B cell (primary cell): ENCODE data around the gene NPHP4. TPM values are rescaled to one million over a fixed set of nuclear protein-coding genes. Genes with fewer than 3 reads are reported as not detected.

Source experiments
- ATAC-seq: fragments of 200-7000 bp; cut with Tn5 transposase; one replicate; pipeline ENCODE4 v1.10.0; 2021; ENCODE audit warnings: low read depth, mild to moderate bottlenecking, moderate number of reproducible peaks, moderate library complexity
- CTCF ChIA-PET: fragments of 350-600 bp; sonication (Branson Sonifier 250); formaldehyde crosslinking; loops from one replicate; lab custom pipeline; 2021; ENCODE audit warnings: antibody characterized with exemption, inconsistent platforms; lab: Charles Lee
- POLR2A ChIA-PET: fragments of 350-600 bp; sonication (Branson Sonifier 250); formaldehyde crosslinking; loops from one replicate; lab custom pipeline; 2021; ENCODE audit warnings: antibody characterized with exemption; lab: Charles Lee
- DNase-seq: peaks from one replicate; pipeline ENCODE4 v3.0.0; 2013
- H2AFZ ChIP-seq: 2 replicates; pipeline ENCODE4 v1.6.1; 2012; ENCODE audit warnings: mild to moderate bottlenecking, low read depth, low read length; ENCODE audit not compliant: insufficient read depth, poor library complexity, severe bottlenecking
- H3K27ac ChIP-seq, 2 donors: 1 replicate in 1 of 2; 2 replicates in 1 of 2; pipeline ENCODE4 v1.5.1; 2012 to 2013; ENCODE audit warnings: low read length in 2 of 2, mild to moderate bottlenecking in 2 of 2, moderate library complexity in 1 of 2
- H3K27me3 ChIP-seq, 4 experiments: fragments of 200-600 bp in 1 of 4; sonication (generic) in 1 of 4; replicated peaks in 1 of 4; 1 replicate in 2 of 4; 2 replicates in 2 of 4; pipeline versions ENCODE4 v1.6.1 to v1.7.0; 2013 to 2016; ENCODE audit warnings: low read length in 3 of 4, mild to moderate bottlenecking in 2 of 4, mixed read lengths in 1 of 4, moderate library complexity in 1 of 4; ENCODE audit not compliant: insufficient read depth in 4 of 4, control insufficient read depth in 3 of 4; ENCODE audit errors: control extremely low read depth in 1 of 4
- H3K36me3 ChIP-seq, 2 experiments: replicated peaks in 1 of 2; 1 replicate in 1 of 2; 2 replicates in 1 of 2; pipeline versions ENCODE4 v1.6.1 to v1.7.1; 2013; ENCODE audit warnings: low read length in 1 of 2; ENCODE audit not compliant: insufficient read depth in 2 of 2, control insufficient read depth in 1 of 2; ENCODE audit errors: control extremely low read depth in 1 of 2, extremely low read depth in 1 of 2
- H3K4me1 ChIP-seq, 2 donors: fragments of 200-600 bp in 1 of 2; sonication (generic) in 1 of 2; 1 replicate in 1 of 2; 2 replicates in 1 of 2; pipeline versions ENCODE4 v1.5.1 to v1.6.1; 2013 to 2017; ENCODE audit warnings: low read length in 2 of 2; ENCODE audit not compliant: control insufficient read depth in 2 of 2, insufficient read depth in 2 of 2
- H3K4me2 ChIP-seq: replicated peaks from 2 replicates; pipeline ENCODE3; 2012; ENCODE audit warnings: mild to moderate bottlenecking, low read depth, low read length; ENCODE audit not compliant: poor library complexity, severe bottlenecking
- H3K4me3 ChIP-seq, 5 experiments: fragments of 200-600 bp in 1 of 5; sonication (generic) in 1 of 5; 1 replicate in 3 of 5; 2 replicates in 2 of 5; pipeline versions ENCODE4 v1.5.1 to v1.7.0; 2011 to 2016; ENCODE audit warnings: low read length in 4 of 5, mild to moderate bottlenecking in 4 of 5, low read depth in 2 of 5, control low read depth in 1 of 5, moderate library complexity in 1 of 5; ENCODE audit not compliant: insufficient read depth in 1 of 5; ENCODE audit errors: control extremely low read depth in 1 of 5, extremely low read depth in 1 of 5
- H3K79me2 ChIP-seq: fragments of 200-600 bp; sonication (generic); one replicate; pipeline ENCODE4 v1.6.0; 2016; ENCODE audit warnings: low read length; ENCODE audit not compliant: control insufficient read depth, insufficient read depth
- H3K9ac ChIP-seq: fragments of 200-600 bp; sonication (generic); 2 replicates; pipeline ENCODE4 v1.6.1; 2017; ENCODE audit warnings: mild to moderate bottlenecking, low read length, moderate library complexity
- H3K9me3 ChIP-seq, 3 donors: one replicate each; pipeline versions ENCODE4 v1.6.1 to v1.7.1; 2013; ENCODE audit warnings: low read length in 2 of 3; ENCODE audit not compliant: control insufficient read depth in 2 of 3, insufficient read depth in 1 of 3; ENCODE audit errors: control extremely low read depth in 1 of 3
- H4K20me1 ChIP-seq: 2 replicates; pipeline ENCODE4 v1.6.0; 2012; ENCODE audit warnings: mild to moderate bottlenecking, low read length; ENCODE audit not compliant: insufficient read depth, control insufficient read depth, poor library complexity, severe bottlenecking
- H3K27ac Mint-ChIP-seq: one replicate; pipeline ENCODE4 v1.8.0; 2021; ENCODE audit warnings: mixed read lengths
- H3K27me3 Mint-ChIP-seq: one replicate; pipeline ENCODE4 v1.8.0; 2021; ENCODE audit warnings: mixed read lengths
- H3K4me1 Mint-ChIP-seq: one replicate; pipeline ENCODE4 v1.8.0; 2021; ENCODE audit warnings: mixed read lengths
- H3K4me3 Mint-ChIP-seq: one replicate; pipeline ENCODE4 v1.8.0; 2021; ENCODE audit warnings: mixed read lengths
- H3K9me3 Mint-ChIP-seq: one replicate; pipeline ENCODE4 v1.8.0; 2022; ENCODE audit warnings: mixed read lengths; ENCODE audit not compliant: insufficient read depth
- CTCF ChIP-seq: fragments of 200-600 bp; IDR thresholded peaks from one replicate; pipeline ENCODE4 v1.8.0; 2022; ENCODE audit warnings: antibody characterized with exemption, mild to moderate bottlenecking
- EZH2 ChIP-seq: IDR thresholded peaks from 2 replicates; pipeline ENCODE4 v1.6.1; 2012; ENCODE audit warnings: borderline replicate concordance, low read depth, mild to moderate bottlenecking, moderate library complexity, low read length; ENCODE audit not compliant: insufficient read depth, poor library complexity, severe bottlenecking
- WGBS: methylation state at CpG from one replicate; pipeline ENCODE4 v1.1.5; 2013; ENCODE audit warnings: missing lambda C conversion rate; ENCODE audit not compliant: insufficient coverage; 5-methylcytosine and 5-hydroxymethylcytosine counted together
- intact Hi-C: fragments of 100-400 bp; cut with micrococcal nuclease; formaldehyde crosslinking; loops from one replicate; pipeline ENCODE4 v1.10.0; 2022
- polyA plus RNA-seq: library from polyadenylated mRNA; depleted of rRNA; stranded (reverse); fragments of >200 nt; gene quantifications from 2 replicates; pipeline ENCODE4 v1.2.3, GENCODE V29; 2012
- total RNA-seq, 2 donors: library from RNA; stranded (reverse); fragments of 120-200 nt in 1 of 2; gene quantifications; 1 replicate in 1 of 2; 2 replicates in 1 of 2; pipeline versions ENCODE4 v1.2.3 to v1.2.4, GENCODE V29; 2013 to 2022

Gene NPHP4
- total and polyA plus RNA-seq, 2 donors (not counting 1 experiment from before 2014, with no cell fraction given): 6.5 to 14.8 TPM

- no peaks in the 10 kb centered on the region for H3K4me1 ChIP-seq
- H3K27ac Mint-ChIP-seq: no peak overlapping the region
Observed at GRCh38 chr1:5916572-5917280, 75.5 kb downstream of the NPHP4 start.

More at GRCh38 chr1:5916572-5917280, 75.5 kb downstream of the NPHP4 start:
- intact Hi-C loops: no loop called here
- Histone ChIP-seq H3K27ac (no peak overlapping the region), H3K4me3 (no peak overlapping the region), H3K9ac (no peak overlapping the region), H2AFZ (no peak overlapping the region), H3K36me3 (no peaks in the 10 kb centered on the region), H3K9me3 (no peaks in the 10 kb centered on the region), H3K27me3 (no peaks in the 10 kb centered on the region), H3K79me2 (no peaks in the 10 kb centered on the region), H4K20me1 (no peaks in the 10 kb centered on the region), H3K4me2 (no peak overlapping the region)
- TF ChIP-seq EZH2 (no peak), CTCF (no peak)
- H3K27me3 Mint-ChIP-seq: no peaks in the 10 kb centered on the region
- H3K4me1 Mint-ChIP-seq: peaks cover 4% of the 10 kb centered on the region
- H3K9me3 Mint-ChIP-seq: no peaks in the 10 kb centered on the region
- 97% methylated on average over 8 of the region's 10 CpGs for WGBS
- H3K4me3 Mint-ChIP-seq: no peak overlapping the region
- DNase-seq (no peak), ATAC-seq (no peak)
- ChIA-PET POLR2A (no interaction called here), CTCF (interaction anchor here (0.8 to 5.7 kb wide), 5 partner anchors 12 to 406 kb away, joined by 3 to 22 read pairs (median 5); no protein-coding TSS in a partner anchor)
